ENCODE measurements around the gene PER2. TPM values are rescaled to one million over a fixed set of nuclear protein-coding genes. Genes with fewer than 3 reads are reported as not detected.

The PER2 gene
- total RNA-seq, 1 donor from 2014 or later, result 14.0 TPM

DNA sequence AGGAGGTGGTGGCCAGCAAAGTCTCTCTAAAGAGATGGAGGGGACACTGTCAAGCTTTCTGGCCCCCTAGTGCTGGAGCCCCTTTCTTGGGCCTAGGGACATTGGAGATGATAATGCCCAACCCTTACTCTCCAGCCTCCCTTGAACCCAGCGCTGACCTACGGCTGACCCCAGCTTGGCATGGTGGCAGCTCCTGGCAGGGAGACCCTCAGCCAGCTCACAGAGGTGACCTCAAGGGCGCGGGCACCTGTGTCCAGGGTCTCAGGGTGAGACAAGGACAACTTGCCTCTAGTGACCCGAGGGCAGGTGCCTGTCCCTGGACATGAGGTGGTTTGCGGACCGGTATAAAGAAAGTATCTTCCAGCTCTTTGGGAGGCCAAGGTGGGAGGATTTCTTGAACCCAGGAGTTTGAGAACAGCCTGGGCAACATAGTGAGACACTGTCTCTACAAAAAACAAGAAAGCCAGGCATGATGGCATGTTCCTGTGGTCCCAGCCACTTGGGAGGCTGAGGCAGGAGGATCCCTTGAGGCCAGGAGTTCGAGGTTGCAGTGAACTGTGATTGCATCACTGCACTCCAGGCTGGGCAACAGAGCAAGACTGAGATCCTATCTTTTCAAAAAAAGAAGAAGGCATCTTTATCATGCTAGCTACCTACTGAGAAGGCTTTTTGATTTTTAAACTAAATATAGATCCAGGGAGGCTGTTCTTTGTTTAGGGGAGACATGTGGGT, 3.3 kb upstream of the PER2 start:
- H3K36me3 Mint-ChIP-seq, result no peaks in the 10 kb centered on the region

DNA sequence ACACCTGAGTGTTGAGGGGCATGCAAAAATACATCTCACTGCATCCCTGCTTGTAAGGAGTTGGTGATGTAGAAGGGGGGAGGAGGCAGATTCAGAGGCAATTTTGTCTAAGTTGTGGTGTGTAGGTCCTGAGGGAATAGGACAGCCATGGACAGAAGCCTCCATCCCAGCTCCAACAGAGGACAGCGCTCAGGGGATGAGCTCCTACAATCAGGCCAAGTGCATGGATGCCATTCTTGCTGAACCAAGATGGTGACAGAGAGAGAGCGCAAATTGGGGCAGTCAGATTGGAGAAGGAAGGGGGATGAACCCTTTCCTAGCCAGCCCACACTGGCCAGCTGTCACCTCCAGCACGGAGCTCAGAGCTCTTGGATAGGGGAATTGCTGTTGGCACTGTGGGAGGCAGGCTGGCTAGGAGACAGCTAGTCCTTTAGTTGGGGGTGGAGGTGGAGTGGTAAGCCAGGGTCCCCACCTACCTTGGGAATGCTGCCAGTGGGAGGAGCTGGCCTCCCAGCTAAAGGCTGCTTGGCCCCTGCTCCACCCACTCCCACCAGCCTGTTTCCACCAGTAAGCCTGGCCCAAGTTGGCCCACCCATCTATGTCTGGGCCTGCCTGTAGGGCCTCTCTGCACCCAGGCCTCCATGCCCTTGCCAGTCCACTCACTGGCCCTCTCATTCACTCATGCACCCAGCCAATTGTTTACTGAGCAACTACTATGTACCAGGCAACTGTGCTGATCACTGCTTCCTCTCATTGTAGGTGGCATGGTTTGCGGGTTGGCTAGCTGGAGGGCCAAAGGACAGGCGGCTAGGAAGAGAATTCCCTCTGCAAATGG, 2.5 kb upstream of the PER2 start:
- TF ChIP-seq, protein P1, sequence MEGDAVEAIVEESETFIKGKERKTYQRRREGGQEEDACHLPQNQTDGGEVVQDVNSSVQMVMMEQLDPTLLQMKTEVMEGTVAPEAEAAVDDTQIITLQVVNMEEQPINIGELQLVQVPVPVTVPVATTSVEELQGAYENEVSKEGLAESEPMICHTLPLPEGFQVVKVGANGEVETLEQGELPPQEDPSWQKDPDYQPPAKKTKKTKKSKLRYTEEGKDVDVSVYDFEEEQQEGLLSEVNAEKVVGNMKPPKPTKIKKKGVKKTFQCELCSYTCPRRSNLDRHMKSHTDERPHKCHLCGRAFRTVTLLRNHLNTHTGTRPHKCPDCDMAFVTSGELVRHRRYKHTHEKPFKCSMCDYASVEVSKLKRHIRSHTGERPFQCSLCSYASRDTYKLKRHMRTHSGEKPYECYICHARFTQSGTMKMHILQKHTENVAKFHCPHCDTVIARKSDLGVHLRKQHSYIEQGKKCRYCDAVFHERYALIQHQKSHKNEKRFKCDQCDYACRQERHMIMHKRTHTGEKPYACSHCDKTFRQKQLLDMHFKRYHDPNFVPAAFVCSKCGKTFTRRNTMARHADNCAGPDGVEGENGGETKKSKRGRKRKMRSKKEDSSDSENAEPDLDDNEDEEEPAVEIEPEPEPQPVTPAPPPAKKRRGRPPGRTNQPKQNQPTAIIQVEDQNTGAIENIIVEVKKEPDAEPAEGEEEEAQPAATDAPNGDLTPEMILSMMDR (conservative IDR thresholded peaks at IDR 0.05), result no peak
- Mint-ChIP-seq H3K4me3 (peak overlapping the region; percentile 96), H3K27ac (peak overlapping the region; percentile 95), H3K36me3 (no peaks in the 10 kb centered on the region), H3K9me3 (no peaks in the 10 kb centered on the region), H3K27me3 (peaks cover 11% of the 10 kb centered on the region), H3K4me1 (ENCODE audit: unreplicated experiment) (peaks cover 33% of the 10 kb centered on the region)
- DNase-seq (ENCODE audit: extremely low spot score, unreplicated experiment), result no peak

More for the DNA sequence above, 3.3 kb upstream of the PER2 start:
- Mint-ChIP-seq H3K4me3 (no peak overlapping the region), H3K27me3 (peaks cover 11% of the 10 kb centered on the region), H3K27ac (no peak overlapping the region), H3K4me1 (ENCODE audit: unreplicated experiment) (peaks cover 25% of the 10 kb centered on the region), H3K9me3 (no peaks in the 10 kb centered on the region)
- TF ChIP-seq, protein P1 (conservative IDR thresholded peaks at IDR 0.05), result no peak
- no peak for DNase-seq (ENCODE audit: extremely low spot score, unreplicated experiment)

DNA sequence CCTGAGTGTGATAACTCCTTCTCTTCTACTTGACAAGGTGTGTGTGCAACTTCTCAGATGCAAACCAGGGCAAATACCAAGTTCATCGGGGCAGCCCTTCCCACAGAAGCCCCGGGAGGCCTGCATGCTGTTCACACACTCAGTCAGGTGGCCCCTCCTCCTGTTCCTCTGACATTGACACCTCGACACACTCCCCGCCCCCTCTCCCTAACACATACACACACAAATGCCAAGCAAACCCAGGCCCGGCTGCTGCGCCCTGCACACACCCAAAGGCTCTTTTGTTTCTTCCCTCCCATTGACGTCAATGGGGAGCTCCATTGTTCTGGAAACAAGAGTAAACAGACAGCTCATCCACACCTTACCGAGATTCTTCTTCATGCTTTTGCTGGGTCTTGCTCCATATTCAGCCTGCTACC, 1.7 kb upstream of the PER2 start:
- H3K9me3 Mint-ChIP-seq, result no peaks in the 10 kb centered on the region
- H3K27ac Mint-ChIP-seq, result peak overlapping the region; percentile 95
- peak overlapping the region; percentile 96 for H3K4me3 Mint-ChIP-seq
- peaks cover 41% of the 10 kb centered on the region for H3K4me1 Mint-ChIP-seq (ENCODE audit: unreplicated experiment)
- peaks cover 7% of the 10 kb centered on the region for H3K27me3 Mint-ChIP-seq
- no peaks in the 10 kb centered on the region for H3K36me3 Mint-ChIP-seq
- TF ChIP-seq, protein P1 (conservative IDR thresholded peaks at IDR 0.05), result no peak
- DNase-seq (ENCODE audit: extremely low spot score, unreplicated experiment), result no peak

DNA sequence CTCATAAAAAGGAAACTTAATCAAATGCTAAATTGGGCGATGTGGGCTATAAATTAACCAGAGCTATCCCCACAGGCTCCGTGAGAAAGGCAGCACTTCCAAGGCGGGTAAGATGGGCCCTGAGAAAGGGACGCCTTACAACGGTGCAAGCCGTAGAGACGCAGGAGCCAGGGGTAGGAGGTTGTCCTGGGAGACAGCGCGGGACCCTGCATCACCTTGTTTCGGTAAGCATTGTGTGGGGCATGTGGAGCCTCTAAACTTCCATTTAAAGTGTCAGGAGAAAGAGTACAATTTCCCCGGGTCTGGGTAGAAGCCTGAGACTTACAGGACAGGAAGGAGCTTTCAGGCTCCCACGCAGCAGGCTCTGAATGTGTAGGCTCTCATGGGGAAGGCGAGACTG, 1.2 kb upstream of the PER2 start:
- no peak for DNase-seq (ENCODE audit: extremely low spot score, unreplicated experiment)
- Mint-ChIP-seq H3K4me1 (ENCODE audit: unreplicated experiment) (peaks cover 45% of the 10 kb centered on the region), H3K4me3 (peak overlapping the region; percentile 96), H3K27me3 (peaks cover 3% of the 10 kb centered on the region), H3K36me3 (no peaks in the 10 kb centered on the region), H3K9me3 (no peaks in the 10 kb centered on the region), H3K27ac (peak overlapping the region; percentile 95)
- TF ChIP-seq, protein P1 (conservative IDR thresholded peaks at IDR 0.05), result no peak

DNA sequence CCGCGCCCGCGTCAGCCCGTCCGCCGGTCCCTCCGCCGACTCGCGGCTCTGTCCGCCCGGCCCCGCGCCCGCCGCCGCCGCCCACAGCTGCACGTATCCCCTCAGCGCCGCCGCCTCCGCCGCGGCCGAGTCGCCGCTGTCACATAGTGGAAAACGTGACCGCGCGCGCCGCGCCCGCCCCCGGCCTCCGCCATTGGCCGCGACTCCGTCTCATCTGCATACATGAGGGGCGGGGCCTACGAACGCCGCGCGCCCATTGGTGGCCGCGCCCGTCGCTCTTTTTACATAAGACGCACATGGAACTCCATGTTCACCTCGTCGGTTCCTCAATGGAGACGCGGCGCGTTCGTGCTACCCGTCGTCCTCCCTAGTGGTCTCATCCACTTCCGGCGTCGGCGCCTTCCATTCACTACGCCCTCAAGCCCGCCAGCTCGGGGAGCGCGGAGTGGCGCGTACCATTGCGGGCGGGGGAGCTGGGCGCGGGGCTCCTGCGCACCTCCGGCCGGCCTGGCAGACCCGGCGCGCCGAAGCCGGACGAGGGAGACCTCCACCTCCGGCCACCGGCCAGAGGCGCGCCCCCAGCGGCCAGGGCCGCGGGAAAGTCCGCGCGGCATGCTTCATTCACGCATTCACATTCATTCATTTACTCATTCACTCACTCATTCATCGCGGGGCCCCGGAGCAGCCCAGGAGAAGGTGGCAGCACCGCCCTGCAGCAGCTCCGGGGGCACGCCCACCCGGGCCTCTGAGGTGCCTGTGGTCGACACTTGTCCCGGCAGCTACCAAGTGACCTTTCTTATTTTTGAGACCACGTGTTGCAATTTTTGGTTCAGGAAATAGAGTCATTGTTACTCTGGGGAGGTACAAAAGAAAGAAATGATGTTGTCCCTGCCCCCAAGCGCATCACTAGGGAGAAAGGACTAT, 502 bp upstream of the PER2 start:
- no peaks in the 10 kb centered on the region for H3K36me3 Mint-ChIP-seq
- H3K4me3 Mint-ChIP-seq, result peak overlapping the region; percentile 96
- H3K27ac Mint-ChIP-seq, result peak overlapping the region; percentile 95
- TF ChIP-seq, protein P1 (conservative IDR thresholded peaks at IDR 0.05), result peak; percentile 67
- H3K27me3 Mint-ChIP-seq, result no peaks in the 10 kb centered on the region
- peaks cover 48% of the 10 kb centered on the region for H3K4me1 Mint-ChIP-seq (ENCODE audit: unreplicated experiment)
- no peaks in the 10 kb centered on the region for H3K9me3 Mint-ChIP-seq
- DNase-seq (ENCODE audit: extremely low spot score, unreplicated experiment), result peak; percentile 97
